ENCODE results near the gene RET.

DNA sequence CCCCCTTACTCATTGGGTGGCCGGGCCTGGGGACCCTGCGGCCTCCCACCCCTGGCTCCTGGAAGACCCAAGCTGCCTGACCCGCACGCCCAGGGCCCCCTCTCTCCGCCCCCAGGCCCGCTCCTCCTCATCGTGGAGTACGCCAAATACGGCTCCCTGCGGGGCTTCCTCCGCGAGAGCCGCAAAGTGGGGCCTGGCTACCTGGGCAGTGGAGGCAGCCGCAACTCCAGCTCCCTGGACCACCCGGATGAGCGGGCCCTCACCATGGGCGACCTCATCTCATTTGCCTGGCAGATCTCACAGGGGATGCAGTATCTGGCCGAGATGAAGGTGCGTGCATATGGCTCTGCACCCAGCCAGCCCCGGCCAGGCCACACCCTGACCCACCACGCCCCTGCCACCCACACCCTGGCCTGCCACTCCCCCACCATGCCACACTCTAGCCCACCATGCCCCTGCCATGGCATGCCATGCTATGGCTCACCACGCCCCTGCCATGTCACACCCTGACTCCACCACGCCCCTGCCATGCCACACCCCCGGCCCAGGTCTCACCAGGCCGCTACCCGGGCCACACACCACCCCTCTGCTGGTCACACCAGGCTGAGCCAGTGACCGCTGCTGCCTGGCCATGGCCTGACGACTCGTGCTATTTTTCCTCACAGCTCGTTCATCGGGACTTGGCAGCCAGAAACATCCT lies 42.7 kb downstream of the RET start:
- TF ChIP-seq CTCF (IDR thresholded peaks at IDR 0.05) (no peak), EP300 (IDR thresholded peaks at IDR 0.05) (no peak), POLR2A (IDR thresholded peaks at IDR 0.05) (no peak), POLR2AphosphoS5 (IDR thresholded peaks at IDR 0.05) (no peak)
